Measurements from ENCODE around the gene PRAMEF2.
"Not testable (repeated sequence)": the region's sequence is repeated elsewhere in the genome, so short reads cannot be mapped to it uniquely, and the experiment has no call there.

- TF ChIP-seq, protein P1, sequence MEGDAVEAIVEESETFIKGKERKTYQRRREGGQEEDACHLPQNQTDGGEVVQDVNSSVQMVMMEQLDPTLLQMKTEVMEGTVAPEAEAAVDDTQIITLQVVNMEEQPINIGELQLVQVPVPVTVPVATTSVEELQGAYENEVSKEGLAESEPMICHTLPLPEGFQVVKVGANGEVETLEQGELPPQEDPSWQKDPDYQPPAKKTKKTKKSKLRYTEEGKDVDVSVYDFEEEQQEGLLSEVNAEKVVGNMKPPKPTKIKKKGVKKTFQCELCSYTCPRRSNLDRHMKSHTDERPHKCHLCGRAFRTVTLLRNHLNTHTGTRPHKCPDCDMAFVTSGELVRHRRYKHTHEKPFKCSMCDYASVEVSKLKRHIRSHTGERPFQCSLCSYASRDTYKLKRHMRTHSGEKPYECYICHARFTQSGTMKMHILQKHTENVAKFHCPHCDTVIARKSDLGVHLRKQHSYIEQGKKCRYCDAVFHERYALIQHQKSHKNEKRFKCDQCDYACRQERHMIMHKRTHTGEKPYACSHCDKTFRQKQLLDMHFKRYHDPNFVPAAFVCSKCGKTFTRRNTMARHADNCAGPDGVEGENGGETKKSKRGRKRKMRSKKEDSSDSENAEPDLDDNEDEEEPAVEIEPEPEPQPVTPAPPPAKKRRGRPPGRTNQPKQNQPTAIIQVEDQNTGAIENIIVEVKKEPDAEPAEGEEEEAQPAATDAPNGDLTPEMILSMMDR (IDR thresholded peaks at IDR 0.05): not testable (repeated sequence)
- TF ChIP-seq POLR2A (IDR thresholded peaks at IDR 0.05): not testable (repeated sequence)
Observed at GRCh38 chr1:12863131-12863880, 6.4 kb downstream of the PRAMEF2 start.

All from Peyer's patch (tissue), 4 donors.